Stimulated activated CD8-positive, alpha-beta memory T cell treated with anti-CD3 and anti-CD28 coated beads, Interleukin-7, amount 100 ng/mL, for 48 hours (primary cell): Measurements from ENCODE around the gene ADA.

Experiments used
- DNase-seq, 2 donors: peaks; one replicate each; pipeline ENCODE4 v3.0.0-alpha.2; 2020; ENCODE audit warnings: low read depth in 1 of 2; ENCODE audit errors: extremely low read depth in 1 of 2

The ADA gene

GRCh38 chr20:44583157-44583556 is 68.3 kb downstream of the ADA start:
- no peak for DNase-seq

GRCh38 chr20:44582311-44583025 is 69.0 kb downstream of the ADA start, which contains the start of gene PKIG:
PKIG (plus strand) TSS chr20:44582579; CDS start chr20:44614557, 31,978 bp downstream.
- no peak for DNase-seq

GRCh38 chr20:44581515-44581914 is 70.0 kb downstream of the ADA start:
- DNase-seq: no peak

- no peak for DNase-seq
These were observed 70.8 kb downstream of the ADA start for GRCh38 chr20:44580581-44581268.

GRCh38 chr20:44579313-44580081 is 72.0 kb downstream of the ADA start:
- no peak for DNase-seq

GRCh38 chr20:44576297-44576696 is 75.2 kb downstream of the ADA start:
- no peak for DNase-seq

- no peak for DNase-seq
These were observed 77.1 kb downstream of the ADA start for GRCh38 chr20:44574372-44574771.

GRCh38 chr20:44573501-44573869 is 78.0 kb downstream of the ADA start:
- no peak for DNase-seq

GRCh38 chr20:44572551-44573500 is 78.7 kb downstream of the ADA start:
- DNase-seq: no peak

- no peak for DNase-seq
These were observed 80.0 kb downstream of the ADA start for GRCh38 chr20:44571362-44571988.

GRCh38 chr20:44570367-44570766 is 81.1 kb downstream of the ADA start:
- no peak for DNase-seq
